Stimulated activated naive CD8-positive, alpha-beta T cell treated with anti-CD3 and anti-CD28 coated beads, Interleukin-15, amount 100 ng/mL, for 72 hours (primary cell): ENCODE measurements around the gene P3H1.
A peak's percentile ranks its signal among the peaks of the same experiment; 100 is the strongest.
"Not testable (repeated sequence)": the region's sequence is repeated elsewhere in the genome, so short reads cannot be mapped to it uniquely, and the experiment has no call there.

Experiments used
- ATAC-seq: fragments of 150-1000 bp; cut with Tn5 transposase; 2 replicates; pipeline ENCODE4 v1.10.0; 2021; ENCODE audit warnings: mild to moderate bottlenecking, moderate library complexity
- DNase-seq, 2 donors: peaks; one replicate each; pipeline ENCODE4 v3.0.0; 2021 to 2022
- H3K27ac Mint-ChIP-seq, 2 donors: one replicate each; pipeline ENCODE4 v1.8.0; 2022; ENCODE audit warnings: mild to moderate bottlenecking in 2 of 2, mixed read lengths in 2 of 2, moderate library complexity in 2 of 2
- H3K27me3 Mint-ChIP-seq: one replicate; pipeline ENCODE4 v1.8.0; 2022; ENCODE audit warnings: mixed read lengths
- H3K4me1 Mint-ChIP-seq: one replicate; pipeline ENCODE4 v1.8.0; 2022; ENCODE audit warnings: mild to moderate bottlenecking, mixed read lengths
- H3K4me3 Mint-ChIP-seq, 2 donors: one replicate each; pipeline ENCODE4 v1.8.0; 2022; ENCODE audit warnings: mild to moderate bottlenecking in 2 of 2, mixed read lengths in 2 of 2, moderate library complexity in 1 of 2
- H3K9me3 Mint-ChIP-seq, 2 donors: one replicate each; pipeline ENCODE4 v1.8.0; 2022; ENCODE audit warnings: mixed read lengths in 2 of 2

P3H1 gene

DNA sequence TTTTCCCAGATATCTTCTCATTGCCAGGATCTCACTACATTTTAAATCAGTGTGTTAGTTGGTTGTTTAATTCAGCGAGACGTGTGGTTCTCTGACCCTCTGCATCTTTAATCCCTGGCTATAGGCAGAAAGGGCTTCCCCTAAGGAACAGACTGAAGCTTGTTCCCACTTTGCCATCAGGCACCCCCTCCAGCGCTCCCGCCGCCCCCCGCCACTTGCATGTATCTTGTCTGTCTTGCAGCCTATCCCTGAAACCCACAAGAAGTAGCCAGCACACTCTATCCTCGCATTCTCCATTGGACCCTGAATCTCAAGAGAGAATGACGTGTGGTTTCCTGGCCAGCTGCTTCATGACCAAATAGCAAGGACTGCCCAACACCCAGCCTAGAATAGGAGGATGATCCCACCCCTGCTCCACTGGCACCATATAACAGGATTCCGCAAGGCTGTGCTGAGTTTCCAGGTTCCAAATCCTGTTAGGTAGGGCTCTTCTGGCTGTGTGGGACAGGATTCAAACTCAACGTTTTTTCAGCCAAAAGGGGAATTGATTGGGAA is 34.6 kb downstream of the P3H1 start:
- Mint-ChIP-seq H3K27me3 (no peaks in the 10 kb centered on the region), H3K9me3 (no peaks in the 10 kb centered on the region), H3K4me1 (peaks cover 9% of the 10 kb centered on the region), H3K27ac (no peak overlapping the region), H3K4me3 (no peak overlapping the region)
- DNase-seq (no peak), ATAC-seq (no peak)

DNA sequence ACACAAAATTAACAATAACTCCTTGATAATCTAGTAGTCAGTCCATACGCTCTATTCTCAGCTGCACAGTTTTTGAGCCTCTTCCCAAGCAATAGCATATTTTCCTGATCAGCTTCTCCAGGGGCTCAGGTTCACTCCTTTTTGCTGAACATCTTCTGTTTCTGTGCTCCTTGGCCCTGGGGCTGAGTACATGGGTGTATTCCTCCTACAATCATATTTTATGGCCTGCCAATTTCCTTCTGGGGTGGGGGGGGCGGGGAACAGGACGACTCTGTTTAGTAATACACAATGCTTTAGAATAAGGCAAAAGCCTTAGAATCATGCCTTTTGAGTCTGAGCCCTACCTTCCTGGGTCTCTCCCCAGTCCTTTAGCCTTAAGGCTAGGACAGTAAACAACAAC is 35.2 kb downstream of the P3H1 start:
- Mint-ChIP-seq H3K4me1 (peaks cover 3% of the 10 kb centered on the region), H3K4me3 (no peak overlapping the region), H3K27ac (no peak overlapping the region), H3K27me3 (no peaks in the 10 kb centered on the region), H3K9me3 (no peaks in the 10 kb centered on the region)
- DNase-seq: no peak
- no peak for ATAC-seq

DNA sequence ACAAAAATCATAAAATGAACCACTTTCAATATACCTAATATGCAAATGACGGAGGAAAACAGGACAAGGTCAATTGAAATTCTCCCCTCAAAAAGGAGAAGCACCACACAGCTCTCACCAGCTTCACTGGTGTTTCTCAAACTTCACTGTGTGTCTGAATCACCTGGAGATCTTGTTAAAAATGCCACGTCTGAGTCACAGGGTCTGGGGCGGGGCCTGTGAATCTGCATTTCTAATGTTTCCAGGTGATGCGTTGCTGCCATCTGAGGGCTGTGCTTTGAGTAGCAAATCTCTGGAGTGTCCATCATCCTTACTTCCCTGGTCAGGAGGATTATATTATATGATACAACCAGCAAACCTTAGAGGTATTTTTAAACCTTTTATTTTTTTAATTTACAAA is 35.8 kb downstream of the P3H1 start:
- no peak overlapping the region for H3K27ac Mint-ChIP-seq
- ATAC-seq: peak; percentile 84

DNA sequence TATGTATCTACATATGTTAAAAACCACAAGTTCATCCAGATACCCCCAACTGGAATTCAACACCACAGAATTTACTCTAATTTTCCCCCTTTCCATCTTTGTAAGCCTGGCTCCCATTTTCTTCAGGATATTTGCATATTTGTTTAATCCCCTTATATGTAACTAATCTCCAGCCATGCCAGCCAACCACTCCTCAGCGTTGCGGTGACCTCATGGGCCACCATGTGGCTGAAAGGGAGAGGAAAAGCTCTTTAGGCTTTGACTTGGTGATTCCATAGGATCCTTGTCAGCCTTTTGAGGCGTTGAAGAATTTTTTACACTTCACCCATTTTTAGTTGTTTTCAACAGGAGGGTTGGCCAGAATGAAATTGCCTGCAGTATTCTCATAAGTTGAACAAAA is 36.8 kb downstream of the P3H1 start:
- no peaks in the 10 kb centered on the region for H3K4me1 Mint-ChIP-seq
- no peak overlapping the region for H3K27ac Mint-ChIP-seq
- ATAC-seq: no peak

More for the DNA sequence above, 35.8 kb downstream of the P3H1 start:
- no peaks in the 10 kb centered on the region for H3K27me3 Mint-ChIP-seq
- H3K4me3 Mint-ChIP-seq: no peak overlapping the region
- H3K4me1 Mint-ChIP-seq: no peaks in the 10 kb centered on the region
- H3K9me3 Mint-ChIP-seq: no peaks in the 10 kb centered on the region
- DNase-seq: peak; percentile 33 to 61

DNA sequence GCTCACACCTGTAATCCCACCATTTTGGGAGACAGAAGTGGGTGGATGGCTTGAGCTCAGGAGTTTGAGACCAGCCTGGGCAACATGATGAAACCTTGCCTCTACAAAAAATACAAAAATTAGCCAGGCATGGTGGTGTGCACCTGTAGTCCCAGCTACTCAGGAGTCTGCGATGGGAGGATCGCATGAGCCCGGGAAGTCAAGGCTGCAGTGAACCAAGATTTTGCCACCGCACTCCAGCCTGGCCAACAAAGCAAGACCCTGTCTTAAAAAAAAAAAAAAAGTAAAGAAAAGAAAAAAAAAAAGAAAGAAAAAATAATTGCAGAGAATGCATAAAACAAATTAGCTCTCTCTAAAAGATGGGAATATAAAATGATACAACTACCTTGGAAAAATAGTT is 41.0 kb downstream of the P3H1 start:
- not testable (repeated sequence) for ATAC-seq, H3K9me3 Mint-ChIP-seq, H3K4me1 Mint-ChIP-seq, DNase-seq, H3K27ac Mint-ChIP-seq, H3K4me3 Mint-ChIP-seq, H3K27me3 Mint-ChIP-seq

More for the DNA sequence above, 36.8 kb downstream of the P3H1 start:
- H3K27me3 Mint-ChIP-seq: no peaks in the 10 kb centered on the region
- no peaks in the 10 kb centered on the region for H3K9me3 Mint-ChIP-seq
- H3K4me3 Mint-ChIP-seq: no peak overlapping the region
- DNase-seq: no peak

DNA sequence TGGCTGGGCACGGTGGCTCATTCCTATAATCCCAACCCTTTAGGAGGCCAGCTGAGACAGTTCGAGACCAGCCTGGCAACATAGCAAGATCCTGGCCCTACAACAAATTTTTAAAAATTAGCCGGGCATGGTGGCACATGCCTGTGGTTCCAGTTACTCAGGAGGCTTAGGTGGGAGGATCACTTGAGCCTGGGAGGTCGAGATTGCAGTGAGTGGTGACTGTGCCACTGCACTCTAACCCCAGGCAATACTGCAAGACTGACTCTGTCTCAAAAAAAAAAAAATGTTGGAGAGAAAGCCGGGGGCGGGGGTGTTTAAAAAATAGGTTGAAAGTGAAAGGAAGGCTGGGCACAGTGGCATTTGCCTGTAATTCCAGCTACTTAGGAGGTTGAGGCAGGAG is 43.3 kb downstream of the P3H1 start:
- H3K4me3 Mint-ChIP-seq: no peak overlapping the region
- no peak for DNase-seq
- no peak overlapping the region for H3K27ac Mint-ChIP-seq
- ATAC-seq: no peak
- no peaks in the 10 kb centered on the region for H3K9me3 Mint-ChIP-seq
- H3K4me1 Mint-ChIP-seq: peaks cover 9% of the 10 kb centered on the region
- H3K27me3 Mint-ChIP-seq: no peaks in the 10 kb centered on the region

DNA sequence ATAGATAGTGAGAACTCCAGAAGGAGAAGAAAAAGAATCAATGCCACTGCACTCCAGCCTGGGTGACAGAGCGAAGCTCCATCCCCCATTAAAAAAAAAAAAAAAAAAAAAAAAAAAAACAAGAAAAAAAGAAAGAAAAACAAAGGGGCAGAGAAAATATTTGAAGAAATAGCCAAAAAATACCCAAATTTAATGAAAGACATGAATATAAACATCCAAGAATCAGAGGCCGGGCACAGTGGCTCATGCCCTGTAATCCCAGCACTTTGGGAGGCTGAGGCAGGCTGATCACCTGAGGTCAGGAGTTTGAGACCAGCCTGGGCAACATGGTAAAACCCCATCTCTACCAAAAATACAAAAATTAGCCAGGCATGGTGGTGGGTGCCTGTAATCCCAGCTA is 44.4 kb downstream of the P3H1 start:
- not testable (repeated sequence) for ATAC-seq, H3K4me3 Mint-ChIP-seq, H3K27ac Mint-ChIP-seq, H3K4me1 Mint-ChIP-seq, H3K9me3 Mint-ChIP-seq, DNase-seq, H3K27me3 Mint-ChIP-seq

DNA sequence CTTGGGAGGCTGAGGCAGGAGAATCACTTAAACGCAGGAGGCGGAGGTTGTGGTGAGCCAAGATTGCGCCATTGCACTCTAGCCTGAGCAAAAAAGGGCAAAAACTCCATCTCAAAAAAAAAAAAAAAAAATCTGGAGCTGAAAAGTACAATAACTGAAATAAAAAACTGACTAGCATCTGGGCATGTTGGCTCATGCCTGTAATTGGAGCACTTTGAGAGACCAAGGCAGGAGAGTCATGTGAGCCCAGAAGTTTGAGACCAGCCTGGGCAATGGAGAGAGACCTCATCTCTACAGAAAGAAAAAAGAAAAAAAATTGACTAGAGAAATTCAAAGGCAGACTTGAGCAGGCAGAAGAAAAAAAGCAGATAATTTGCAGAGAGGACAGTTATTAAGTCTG is 44.9 kb downstream of the P3H1 start:
- DNase-seq: no peak
- Mint-ChIP-seq H3K4me3 (no peak overlapping the region), H3K9me3 (no peaks in the 10 kb centered on the region), H3K4me1 (peaks cover 9% of the 10 kb centered on the region), H3K27ac (no peak overlapping the region), H3K27me3 (no peaks in the 10 kb centered on the region)
- ATAC-seq: no peak

DNA sequence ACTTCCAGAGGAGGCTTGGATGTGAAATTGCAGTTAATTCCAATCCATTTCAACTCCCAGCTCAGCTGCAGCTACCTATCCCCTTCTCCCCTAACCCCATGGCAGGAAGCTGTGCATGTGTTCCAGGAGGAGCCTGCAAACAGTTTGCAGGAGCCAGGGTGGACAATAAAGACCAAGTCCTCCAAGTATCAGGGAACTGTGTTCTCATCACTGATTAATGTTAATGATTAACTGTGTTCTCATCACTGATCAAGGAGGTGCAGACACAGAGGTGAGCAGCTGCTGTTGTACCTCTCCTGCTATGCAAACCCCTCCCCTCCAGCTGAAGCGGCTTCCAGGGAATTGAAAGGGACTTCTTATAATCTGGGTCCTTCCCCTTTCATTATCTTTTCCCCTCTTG is 46.0 kb downstream of the P3H1 start:
- Mint-ChIP-seq H3K4me3 (no peak overlapping the region), H3K27ac (no peak overlapping the region), H3K9me3 (no peaks in the 10 kb centered on the region), H3K27me3 (no peaks in the 10 kb centered on the region), H3K4me1 (peaks cover 9% of the 10 kb centered on the region)
- no peak for DNase-seq
- ATAC-seq: no peak

DNA sequence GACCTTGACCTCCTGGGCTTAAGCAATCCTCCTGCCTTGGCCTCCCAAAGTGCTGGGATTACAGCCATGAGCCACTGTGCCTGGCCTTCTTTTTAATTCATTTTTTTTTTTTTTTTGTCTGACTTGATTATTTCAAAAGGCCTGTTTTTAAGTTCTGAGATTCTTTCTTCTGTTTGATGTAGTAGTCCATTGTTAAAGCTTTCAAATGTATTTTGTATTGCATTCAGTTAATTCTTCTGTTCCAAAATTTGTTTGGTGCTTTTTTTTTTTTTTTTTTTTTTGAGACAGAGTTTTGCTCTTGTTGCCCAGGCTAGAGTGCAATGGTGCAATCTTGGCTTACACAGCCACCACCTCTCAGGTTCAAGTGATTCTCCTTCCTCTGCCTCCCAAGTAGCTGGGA is 52.4 kb downstream of the P3H1 start:
- H3K9me3 Mint-ChIP-seq: peaks cover 19 to 20% of the 10 kb centered on the region in 2 donors
- ATAC-seq, H3K27me3 Mint-ChIP-seq, DNase-seq, H3K4me3 Mint-ChIP-seq, H3K27ac Mint-ChIP-seq: not testable (repeated sequence)
- peaks cover 13% of the 10 kb centered on the region for H3K4me1 Mint-ChIP-seq

DNA sequence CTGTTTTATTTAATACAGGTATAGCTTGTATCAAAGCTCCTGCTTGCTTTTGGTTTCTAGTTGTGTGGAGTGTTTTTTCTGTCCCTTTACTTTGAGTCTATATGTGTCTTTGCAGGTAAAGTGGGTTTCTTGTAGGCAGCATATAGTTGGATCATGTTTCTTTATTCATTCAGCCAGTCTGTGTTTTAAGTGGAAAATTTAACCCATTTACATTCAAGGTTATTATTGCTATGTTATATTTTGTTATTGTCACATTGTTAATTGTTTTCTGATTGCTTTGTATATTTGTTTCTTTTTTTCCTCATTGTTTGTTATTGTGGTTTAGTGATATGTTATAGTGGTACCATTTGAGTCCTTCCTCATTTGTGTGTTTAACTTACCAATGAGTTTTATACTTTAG is 53.5 kb downstream of the P3H1 start:
- Mint-ChIP-seq H3K27me3 (no peaks in the 10 kb centered on the region), H3K4me3 (no peak overlapping the region), H3K9me3 (peaks cover 19 to 20% of the 10 kb centered on the region in 2 donors), H3K27ac (peak overlapping the region; percentile 37 to 41), H3K4me1 (peaks cover 13% of the 10 kb centered on the region)
- ATAC-seq (no peak), DNase-seq (no peak)

DNA sequence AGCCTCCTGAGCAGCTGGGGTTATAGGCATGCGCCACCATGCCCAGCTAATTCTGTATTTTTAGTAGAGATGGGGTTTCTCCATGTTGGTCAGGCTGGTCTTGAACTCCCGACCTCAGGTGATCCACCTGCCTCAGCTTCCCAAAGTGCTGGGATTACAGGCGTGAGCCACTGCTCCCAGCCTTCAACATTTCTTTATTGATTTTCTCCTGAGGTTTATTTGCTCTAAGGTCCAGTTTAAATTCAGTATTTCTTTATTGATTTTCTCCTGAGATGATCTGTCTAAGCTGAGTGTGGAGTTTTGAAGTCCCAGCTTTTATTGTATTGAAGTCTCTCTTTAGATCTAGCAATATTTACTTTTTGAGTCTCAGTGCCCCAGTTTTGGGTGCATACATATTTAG is 54.0 kb downstream of the P3H1 start:
- peaks cover 13% of the 10 kb centered on the region for H3K4me1 Mint-ChIP-seq
- not testable (repeated sequence) for H3K4me3 Mint-ChIP-seq, DNase-seq, H3K27me3 Mint-ChIP-seq, ATAC-seq
- peaks cover 19 to 20% of the 10 kb centered on the region in 2 donors for H3K9me3 Mint-ChIP-seq
- H3K27ac Mint-ChIP-seq: peak overlapping the region in 1 of 2 donors; percentile 37

DNA sequence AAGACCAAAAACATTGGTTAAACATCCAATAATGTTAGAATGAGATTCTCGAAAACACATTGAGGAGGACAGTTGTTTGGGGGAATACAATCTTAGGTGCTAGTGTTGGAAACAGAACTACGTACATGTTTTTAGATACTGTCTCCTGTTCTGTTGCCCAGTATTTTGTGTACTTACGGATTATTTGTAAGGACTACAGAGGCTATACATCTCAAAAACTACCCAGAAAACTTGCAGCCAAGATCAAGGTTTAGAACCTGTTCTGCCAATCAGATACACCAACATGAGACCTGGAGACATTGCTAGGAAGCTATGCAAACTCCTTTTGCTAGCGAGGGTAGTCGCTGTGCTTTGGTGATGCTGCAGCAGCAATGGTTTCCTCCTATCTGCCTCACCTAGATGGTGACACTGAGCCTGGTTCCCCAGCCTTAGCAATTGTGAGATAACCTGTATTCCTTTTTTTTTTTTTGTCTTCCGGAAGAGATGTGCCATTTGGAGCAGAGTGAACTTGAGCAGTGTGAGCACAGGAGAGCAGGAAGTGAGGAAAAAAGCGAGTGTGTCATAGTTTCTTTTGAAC is 62.9 kb downstream of the P3H1 start:
- Mint-ChIP-seq H3K27me3 (no peaks in the 10 kb centered on the region), H3K9me3 (no peaks in the 10 kb centered on the region), H3K4me1 (peaks cover 11% of the 10 kb centered on the region), H3K4me3 (no peak overlapping the region), H3K27ac (no peak overlapping the region)
- DNase-seq (no peak), ATAC-seq (no peak)

DNA sequence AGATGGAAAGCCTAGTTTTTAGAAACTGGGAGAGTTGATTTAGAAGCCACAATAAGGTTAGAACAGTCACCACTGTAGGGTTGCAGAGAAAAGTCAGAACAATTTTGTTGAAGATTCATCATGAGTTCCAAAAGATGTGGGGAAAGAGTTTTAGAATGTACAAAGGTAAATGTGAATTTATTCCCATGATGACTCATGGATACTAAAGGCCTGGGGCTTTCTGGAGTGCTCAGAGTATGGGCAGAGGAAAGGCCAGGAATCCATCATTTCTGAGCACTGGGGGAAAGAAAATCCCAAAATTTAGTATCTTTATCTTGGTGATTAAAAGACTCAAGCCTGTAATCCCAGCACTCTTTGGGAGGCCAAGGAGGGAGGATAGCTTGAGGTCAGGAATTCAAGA is 66.8 kb downstream of the P3H1 start:
- no peak for ATAC-seq

DNA sequence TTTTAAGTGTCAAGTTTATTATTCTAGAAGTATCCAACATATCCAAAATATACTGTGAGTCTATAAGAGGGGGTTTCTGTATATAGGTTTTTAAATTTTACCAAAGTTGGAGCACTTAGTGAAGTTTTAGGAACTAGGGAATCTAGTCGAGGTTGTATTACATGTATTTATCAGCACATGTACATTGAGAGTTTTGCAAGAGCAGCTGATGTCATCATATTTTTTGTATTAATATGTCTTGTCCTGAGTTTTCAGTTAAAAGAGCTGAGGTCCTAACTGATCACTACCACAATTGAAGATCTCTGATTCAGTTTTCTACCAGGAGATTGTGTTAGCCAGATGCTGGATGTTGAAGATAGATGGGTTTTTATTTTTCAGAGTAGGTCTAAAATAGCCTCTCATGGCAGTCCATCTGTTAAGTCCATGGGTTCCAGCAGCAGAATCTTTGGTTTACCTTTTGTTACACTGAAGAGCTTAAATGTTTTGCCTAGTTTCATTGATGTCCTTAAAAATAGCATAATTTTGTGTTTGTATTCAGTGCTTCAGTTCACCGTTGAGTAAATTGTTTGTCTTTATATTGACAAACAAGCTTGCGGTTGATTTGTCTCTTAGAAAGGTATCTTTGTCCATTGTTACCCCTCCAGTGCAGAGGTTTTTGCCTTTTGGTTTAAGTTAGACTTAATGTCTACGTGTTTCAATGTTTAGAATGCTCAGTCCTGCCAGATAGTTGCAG is 68.6 kb downstream of the P3H1 start:
- no peak for ATAC-seq
- Mint-ChIP-seq H3K4me3 (no peak overlapping the region), H3K9me3 (no peaks in the 10 kb centered on the region), H3K4me1 (peaks cover 33% of the 10 kb centered on the region), H3K27me3 (no peaks in the 10 kb centered on the region), H3K27ac (peak overlapping the region in 1 of 2 donors; percentile 69)
- DNase-seq: no peak

More for the DNA sequence above, 66.8 kb downstream of the P3H1 start:
- DNase-seq: no peak
- no peaks in the 10 kb centered on the region for H3K27me3 Mint-ChIP-seq
- H3K27ac Mint-ChIP-seq: no peak overlapping the region
- no peak overlapping the region for H3K4me3 Mint-ChIP-seq
- H3K9me3 Mint-ChIP-seq: no peaks in the 10 kb centered on the region
- peaks cover 21% of the 10 kb centered on the region for H3K4me1 Mint-ChIP-seq
